H9 (cell line): ENCODE data around the gene CNBD2. TPM values are rescaled to one million over a fixed set of nuclear protein-coding genes. Genes with fewer than 3 reads are reported as not detected.
"Not testable (repeated sequence)": the region's sequence is repeated elsewhere in the genome, so short reads cannot be mapped to it uniquely, and the experiment has no call there.

Experiments used
- DNase-seq: peaks from one replicate; pipeline ENCODE4 v3.0.0-alpha.2; 2017
- H2AFZ ChIP-seq: one replicate; pipeline ENCODE4 v1.6.1; 2013; ENCODE audit warnings: mild to moderate bottlenecking, low read length, control low read depth, moderate library complexity
- H2AK5ac ChIP-seq: 2 replicates; pipeline ENCODE4 v1.6.1; 2013; ENCODE audit warnings: low read length, control low read depth, mixed read lengths; ENCODE audit not compliant: insufficient read length
- H2BK120ac ChIP-seq: one replicate; pipeline ENCODE4 v1.6.1; 2013; ENCODE audit warnings: low read depth, mild to moderate bottlenecking, low read length, control low read depth, inconsistent platforms; ENCODE audit not compliant: poor library complexity, severe bottlenecking
- H2BK12ac ChIP-seq: 2 replicates; pipeline ENCODE4 v1.6.1; 2013; ENCODE audit warnings: low read length, control low read depth, mixed read lengths, low read depth; ENCODE audit not compliant: insufficient read length
- H2BK15ac ChIP-seq: 2 replicates; pipeline ENCODE4 v1.6.1; 2013; ENCODE audit warnings: low read depth, low read length, control low read depth
- H2BK20ac ChIP-seq: one replicate; pipeline ENCODE4 v1.6.1; 2013; ENCODE audit warnings: low read depth, mild to moderate bottlenecking, low read length, control low read depth, inconsistent platforms; ENCODE audit not compliant: poor library complexity, severe bottlenecking
- H2BK5ac ChIP-seq: 2 replicates; pipeline ENCODE4 v1.6.1; 2013; ENCODE audit warnings: low read length, control low read depth, mixed read lengths; ENCODE audit not compliant: insufficient read length
- H3K14ac ChIP-seq: 2 replicates; pipeline ENCODE4 v1.6.1; 2013; ENCODE audit warnings: low read length, control low read depth; ENCODE audit not compliant: insufficient read depth
- H3K18ac ChIP-seq: 2 replicates; pipeline ENCODE4 v1.6.1; 2013; ENCODE audit warnings: low read depth, mild to moderate bottlenecking, mixed read lengths, low read length, control low read depth; ENCODE audit not compliant: insufficient read length
- H3K23ac ChIP-seq: 2 replicates; pipeline ENCODE4 v1.6.1; 2013; ENCODE audit warnings: low read length, control low read depth, mixed read lengths, low read depth; ENCODE audit not compliant: insufficient read length
- H3K23me2 ChIP-seq: 2 replicates; pipeline ENCODE4 v1.6.1; 2013; ENCODE audit warnings: low read depth, mild to moderate bottlenecking, mixed read lengths, low read length, control low read depth; ENCODE audit not compliant: insufficient read length, poor library complexity, severe bottlenecking
- H3K27ac ChIP-seq: 2 replicates; pipeline ENCODE4 v1.5.1; 2013; ENCODE audit warnings: low read length, control low read depth, mixed read lengths, low read depth; ENCODE audit not compliant: insufficient read length
- H3K27me3 ChIP-seq: 2 replicates; pipeline ENCODE4 v1.6.1; 2013; ENCODE audit warnings: low read length, control low read depth, inconsistent platforms; ENCODE audit not compliant: insufficient read depth
- H3K4ac ChIP-seq: 2 replicates; pipeline ENCODE4 v1.6.1; 2013; ENCODE audit warnings: low read depth, mild to moderate bottlenecking, control low read depth, inconsistent platforms, low read length, moderate library complexity
- H3K4me1 ChIP-seq: 2 replicates; pipeline ENCODE4 v1.6.1; 2013; ENCODE audit warnings: low read length, control low read depth, inconsistent platforms; ENCODE audit not compliant: insufficient read depth
- H3K4me2 ChIP-seq: 2 replicates; pipeline ENCODE4 v1.6.1; 2013; ENCODE audit warnings: low read length, control low read depth, mixed read lengths; ENCODE audit not compliant: insufficient read length, insufficient read depth
- H3K56ac ChIP-seq: 2 replicates; pipeline ENCODE4 v1.6.1; 2013; ENCODE audit warnings: low read depth, mild to moderate bottlenecking, mixed read lengths, low read length, control low read depth; ENCODE audit not compliant: insufficient read length
- H3K79me1 ChIP-seq: 2 replicates; pipeline ENCODE4 v1.6.1; 2013; ENCODE audit warnings: low read depth, mild to moderate bottlenecking, moderate library complexity, low read length, control low read depth, inconsistent platforms; ENCODE audit not compliant: insufficient read depth, poor library complexity, severe bottlenecking
- H3K79me2 ChIP-seq: 2 replicates; pipeline ENCODE4 v1.6.1; 2013; ENCODE audit warnings: low read length, control low read depth, inconsistent platforms; ENCODE audit not compliant: insufficient read depth
- H3K9ac ChIP-seq: 2 replicates; pipeline ENCODE4 v1.6.1; 2013; ENCODE audit warnings: low read length, control low read depth, mixed read lengths; ENCODE audit not compliant: insufficient read length; ENCODE audit errors: extremely low read depth
- H3K9me3 ChIP-seq: one replicate; pipeline ENCODE4 v1.6.1; 2013; ENCODE audit warnings: low read depth, low read length, inconsistent platforms; ENCODE audit not compliant: control insufficient read depth
- H3T11ph ChIP-seq: one replicate; pipeline ENCODE4 v1.6.1; 2013; ENCODE audit warnings: mild to moderate bottlenecking, low read length, control low read depth, inconsistent platforms
- H4K20me1 ChIP-seq: one replicate; pipeline ENCODE4 v1.6.1; 2013; ENCODE audit not compliant: control insufficient read depth, insufficient read length, insufficient read depth
- H4K5ac ChIP-seq: 2 replicates; pipeline ENCODE4 v1.6.1; 2013; ENCODE audit warnings: low read depth, mild to moderate bottlenecking, mixed read lengths, low read length, control low read depth; ENCODE audit not compliant: insufficient read length
- H4K8ac ChIP-seq: replicated peaks from 2 replicates; pipeline ENCODE4 v1.6.1; 2013; ENCODE audit warnings: low read length, control low read depth, mixed read lengths, low read depth; ENCODE audit not compliant: insufficient read length
- H4K91ac ChIP-seq: 2 replicates; pipeline ENCODE4 v1.6.1; 2013; ENCODE audit warnings: low read depth, mild to moderate bottlenecking, moderate library complexity, mixed read lengths, low read length, control low read depth; ENCODE audit not compliant: insufficient read length
- H3K27ac Mint-ChIP-seq, 3 experiments: 2 replicates in 2 of 3; 3 replicates in 1 of 3; pipeline ENCODE4 v1.8.0; 2020 to 2021; ENCODE audit warnings: mixed read lengths in 3 of 3, mild to moderate bottlenecking in 1 of 3, moderate library complexity in 1 of 3
- H3K27me3 Mint-ChIP-seq: 2 replicates; pipeline ENCODE4 v1.8.0; 2021; ENCODE audit warnings: low read depth, mild to moderate bottlenecking, moderate library complexity, mixed read lengths
- H3K36me3 Mint-ChIP-seq, 3 experiments: 2 replicates in 2 of 3; 3 replicates in 1 of 3; pipeline ENCODE4 v1.8.0; 2020 to 2021; ENCODE audit warnings: low read depth in 3 of 3, mixed read lengths in 3 of 3; ENCODE audit not compliant: insufficient read depth in 1 of 3
- H3K4me1 Mint-ChIP-seq, 2 experiments: 2 replicates each; pipeline ENCODE4 v1.8.0; 2020; ENCODE audit warnings: mixed read lengths in 2 of 2
- H3K4me3 Mint-ChIP-seq, 2 experiments: 2 replicates in 1 of 2; 3 replicates in 1 of 2; pipeline ENCODE4 v1.8.0; 2020 to 2021; ENCODE audit warnings: mild to moderate bottlenecking in 2 of 2, mixed read lengths in 2 of 2, moderate library complexity in 1 of 2
- H3K9me3 Mint-ChIP-seq, 2 experiments: 2 replicates in 1 of 2; 3 replicates in 1 of 2; pipeline ENCODE4 v1.8.0; 2020; ENCODE audit warnings: mild to moderate bottlenecking in 2 of 2, mixed read lengths in 2 of 2, moderate library complexity in 1 of 2
- CTCF ChIP-seq: fragments of 200-600 bp; sonication (generic); conservative IDR thresholded peaks from 3 replicates; pipeline ENCODE4 v1.8.0; 2021; ENCODE audit warnings: antibody characterized with exemption, mild to moderate bottlenecking
- WGBS: extraction: QIAGEN DNeasy Blood & Tissue Kit; methylation state at CpG from one replicate; pipeline ENCODE4 v1.1.7; 2013; ENCODE audit warnings: missing lambda C conversion rate, low lambda C conversion rate, mixed read lengths; ENCODE audit not compliant: insufficient read length; ENCODE audit errors: extremely low coverage; 5-methylcytosine and 5-hydroxymethylcytosine counted together
- total RNA-seq: library from RNA; stranded (reverse); gene quantifications from 2 replicates; pipeline ENCODE4 v1.2.1, GENCODE V29; 2021

Gene CNBD2
- total RNA-seq, 1 experiment from 2014 or later, result 3.1 TPM

- H3K4me3 Mint-ChIP-seq, H2BK12ac ChIP-seq, H3K9me3 ChIP-seq, H3K27me3 ChIP-seq, H3K4me1 ChIP-seq, H3K4ac ChIP-seq, H3K23ac ChIP-seq, H4K5ac ChIP-seq, H3K56ac ChIP-seq, H3K36me3 Mint-ChIP-seq, H2AFZ ChIP-seq, H4K91ac ChIP-seq, H2AK5ac ChIP-seq, H3K4me2 ChIP-seq, H3K79me2 ChIP-seq, H3K23me2 ChIP-seq, H2BK15ac ChIP-seq, H3K18ac ChIP-seq, H3K9me3 Mint-ChIP-seq, H3K27ac ChIP-seq, H3T11ph ChIP-seq, H3K9ac ChIP-seq, H3K14ac ChIP-seq, H2BK20ac ChIP-seq, H3K4me1 Mint-ChIP-seq, H2BK120ac ChIP-seq, H4K20me1 ChIP-seq, H2BK5ac ChIP-seq, H4K8ac ChIP-seq, H3K79me1 ChIP-seq, DNase-seq: not testable (repeated sequence)
- peak overlapping the region in 1 of 3 experiments; percentile 25; a peak in 1 of 7 replicates for H3K27ac Mint-ChIP-seq
- peaks cover 40% of the 10 kb centered on the region for H3K27me3 Mint-ChIP-seq
- no CpG with 5 or more reads among the region's 5 CpGs for WGBS
- peak; percentile 12; the same call in 1 of the 3 replicates for TF ChIP-seq CTCF
Observed at GRCh38 chr20:36077762-36078161, 109.4 kb downstream of the CNBD2 start.
